WTC11 (cell line): ENCODE results near the gene C1orf35.

Experiments used
- ATF3 ChIP-seq: sonication (generic); formaldehyde crosslinking; conservative IDR thresholded peaks from 2 replicates; pipeline ENCODE4 v1.8.1; 2022; ENCODE audit warnings: mild to moderate bottlenecking, missing genetic modification reagents
- ELF4 ChIP-seq: sonication (generic); formaldehyde crosslinking; IDR thresholded peaks from 2 replicates; pipeline ENCODE4 v1.8.1; 2022; ENCODE audit warnings: low read depth, mild to moderate bottlenecking, moderate library complexity, missing genetic modification reagents
- MYBL2 ChIP-seq: sonication (generic); formaldehyde crosslinking; IDR thresholded peaks from 2 replicates; pipeline ENCODE4 v1.8.1; 2023; ENCODE audit warnings: mild to moderate bottlenecking, moderate library complexity, missing genetic modification reagents
- NR2C2 ChIP-seq: sonication (generic); formaldehyde crosslinking; IDR thresholded peaks from 2 replicates; pipeline ENCODE4 v1.8.0; 2022; ENCODE audit warnings: mild to moderate bottlenecking, missing genetic modification reagents
- PRRX2 ChIP-seq: fragments of 250-450 bp; sonication (Bioruptor Pico); IDR thresholded peaks from 2 replicates; pipeline ENCODE4 v1.8.0; 2021; ENCODE audit warnings: mild to moderate bottlenecking
- SMAD4 ChIP-seq: sonication (generic); formaldehyde crosslinking; IDR thresholded peaks from 2 replicates; pipeline ENCODE4 v1.8.0; 2022; ENCODE audit warnings: mild to moderate bottlenecking, missing genetic modification reagents
- USF1 ChIP-seq: sonication (generic); formaldehyde crosslinking; IDR thresholded peaks from 2 replicates; pipeline ENCODE4 v1.8.0; 2022; ENCODE audit warnings: mild to moderate bottlenecking, missing genetic modification reagents
- ZNF423 ChIP-seq: fragments of 250-450 bp; sonication (Bioruptor Pico); IDR thresholded peaks from 2 replicates; pipeline ENCODE4 v2.1.2; 2022; ENCODE audit warnings: mild to moderate bottlenecking, moderate library complexity
- TF ChIP-seq, protein P1 (sequence below): fragments of 200-600 bp; IDR thresholded peaks from 2 replicates; pipeline ENCODE4 v1.8.0; 2022; ENCODE audit warnings: antibody characterized with exemption
- TF ChIP-seq, protein P2 (sequence below): sonication (generic); formaldehyde crosslinking; IDR thresholded peaks from 2 replicates; pipeline ENCODE4 v1.8.0; 2022; ENCODE audit warnings: mild to moderate bottlenecking, missing genetic modification reagents
- TF ChIP-seq, protein P3 (sequence below): sonication (generic); formaldehyde crosslinking; IDR thresholded peaks from 2 replicates; pipeline ENCODE4 v1.8.0; 2023; ENCODE audit warnings: missing genetic modification reagents

- TF ChIP-seq ZNF423 (CRISPR knock-in tag), result no peak
- no peak for TF ChIP-seq MYBL2
- no peak for TF ChIP-seq USF1 (CRISPR knock-in tag)
- no peak for TF ChIP-seq ELF4 (CRISPR knock-in tag)
- no peak for TF ChIP-seq PRRX2 (CRISPR knock-in tag)
- no peak for TF ChIP-seq NR2C2 (CRISPR knock-in tag)
- TF ChIP-seq, protein P1, sequence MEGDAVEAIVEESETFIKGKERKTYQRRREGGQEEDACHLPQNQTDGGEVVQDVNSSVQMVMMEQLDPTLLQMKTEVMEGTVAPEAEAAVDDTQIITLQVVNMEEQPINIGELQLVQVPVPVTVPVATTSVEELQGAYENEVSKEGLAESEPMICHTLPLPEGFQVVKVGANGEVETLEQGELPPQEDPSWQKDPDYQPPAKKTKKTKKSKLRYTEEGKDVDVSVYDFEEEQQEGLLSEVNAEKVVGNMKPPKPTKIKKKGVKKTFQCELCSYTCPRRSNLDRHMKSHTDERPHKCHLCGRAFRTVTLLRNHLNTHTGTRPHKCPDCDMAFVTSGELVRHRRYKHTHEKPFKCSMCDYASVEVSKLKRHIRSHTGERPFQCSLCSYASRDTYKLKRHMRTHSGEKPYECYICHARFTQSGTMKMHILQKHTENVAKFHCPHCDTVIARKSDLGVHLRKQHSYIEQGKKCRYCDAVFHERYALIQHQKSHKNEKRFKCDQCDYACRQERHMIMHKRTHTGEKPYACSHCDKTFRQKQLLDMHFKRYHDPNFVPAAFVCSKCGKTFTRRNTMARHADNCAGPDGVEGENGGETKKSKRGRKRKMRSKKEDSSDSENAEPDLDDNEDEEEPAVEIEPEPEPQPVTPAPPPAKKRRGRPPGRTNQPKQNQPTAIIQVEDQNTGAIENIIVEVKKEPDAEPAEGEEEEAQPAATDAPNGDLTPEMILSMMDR, result no peak
- TF ChIP-seq, protein P2, sequence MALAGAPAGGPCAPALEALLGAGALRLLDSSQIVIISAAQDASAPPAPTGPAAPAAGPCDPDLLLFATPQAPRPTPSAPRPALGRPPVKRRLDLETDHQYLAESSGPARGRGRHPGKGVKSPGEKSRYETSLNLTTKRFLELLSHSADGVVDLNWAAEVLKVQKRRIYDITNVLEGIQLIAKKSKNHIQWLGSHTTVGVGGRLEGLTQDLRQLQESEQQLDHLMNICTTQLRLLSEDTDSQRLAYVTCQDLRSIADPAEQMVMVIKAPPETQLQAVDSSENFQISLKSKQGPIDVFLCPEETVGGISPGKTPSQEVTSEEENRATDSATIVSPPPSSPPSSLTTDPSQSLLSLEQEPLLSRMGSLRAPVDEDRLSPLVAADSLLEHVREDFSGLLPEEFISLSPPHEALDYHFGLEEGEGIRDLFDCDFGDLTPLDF, result no peak
- no peak for TF ChIP-seq SMAD4 (CRISPR knock-in tag)
- TF ChIP-seq, protein P3, sequence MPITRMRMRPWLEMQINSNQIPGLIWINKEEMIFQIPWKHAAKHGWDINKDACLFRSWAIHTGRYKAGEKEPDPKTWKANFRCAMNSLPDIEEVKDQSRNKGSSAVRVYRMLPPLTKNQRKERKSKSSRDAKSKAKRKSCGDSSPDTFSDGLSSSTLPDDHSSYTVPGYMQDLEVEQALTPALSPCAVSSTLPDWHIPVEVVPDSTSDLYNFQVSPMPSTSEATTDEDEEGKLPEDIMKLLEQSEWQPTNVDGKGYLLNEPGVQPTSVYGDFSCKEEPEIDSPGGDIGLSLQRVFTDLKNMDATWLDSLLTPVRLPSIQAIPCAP (CRISPR knock-in tag), result no peak
- TF ChIP-seq ATF3, result no peak
Measured at GRCh38 chr1:228079601-228080263, 23.4 kb downstream of the C1orf35 start.
